RWPE2 (cell line): ENCODE results near the gene DHX15.

Experiments
- ATAC-seq: fragments of 200-7000 bp; cut with Tn5 transposase; 3 replicates; pipeline ENCODE4 v1.9.1; 2021; ENCODE audit warnings: low read depth
- DNase-seq: peaks from one replicate; pipeline ENCODE4 v3.0.0-alpha.2; 2020; ENCODE audit warnings: low spot score
- H3K27ac ChIP-seq: fragments of 450-650 bp; 2 replicates; pipeline ENCODE4 v1.5.1; 2017; ENCODE audit warnings: mild to moderate bottlenecking; ENCODE audit not compliant: poor library complexity, severe bottlenecking
- H3K27me3 ChIP-seq: fragments of 250-450 bp; sonication (Bioruptor Pico); 2 replicates; pipeline ENCODE4 v1.5.1; 2021; ENCODE audit warnings: mild to moderate bottlenecking, moderate library complexity; ENCODE audit not compliant: insufficient read depth, poor library complexity, severe bottlenecking
- H3K36me3 ChIP-seq: fragments of 250-450 bp; sonication (Bioruptor Pico); 2 replicates; pipeline ENCODE4 v1.5.1; 2020; ENCODE audit warnings: low read depth, mild to moderate bottlenecking, moderate library complexity
- H3K4me1 ChIP-seq: fragments of 250-450 bp; sonication (Bioruptor Pico); 2 replicates; pipeline ENCODE4 v1.5.1; 2021; ENCODE audit warnings: mild to moderate bottlenecking, moderate library complexity; ENCODE audit not compliant: insufficient read depth, poor library complexity, severe bottlenecking
- H3K4me3 ChIP-seq: fragments of 250-450 bp; sonication (Bioruptor Pico); 2 replicates; pipeline ENCODE4 v1.5.1; 2021; ENCODE audit warnings: mild to moderate bottlenecking, moderate library complexity; ENCODE audit not compliant: severe bottlenecking
- H3K9me3 ChIP-seq: fragments of 250-450 bp; sonication (Bioruptor Pico); 2 replicates; pipeline ENCODE4 v1.5.1; 2021; ENCODE audit warnings: mild to moderate bottlenecking, moderate library complexity; ENCODE audit not compliant: severe bottlenecking
- CTCF ChIP-seq: fragments of 450-650 bp; IDR thresholded peaks from one replicate; pipeline ENCODE4 v1.5.1; 2017; ENCODE audit warnings: mild to moderate bottlenecking, moderate library complexity; ENCODE audit not compliant: poor library complexity, severe bottlenecking

DHX15 gene

DNA sequence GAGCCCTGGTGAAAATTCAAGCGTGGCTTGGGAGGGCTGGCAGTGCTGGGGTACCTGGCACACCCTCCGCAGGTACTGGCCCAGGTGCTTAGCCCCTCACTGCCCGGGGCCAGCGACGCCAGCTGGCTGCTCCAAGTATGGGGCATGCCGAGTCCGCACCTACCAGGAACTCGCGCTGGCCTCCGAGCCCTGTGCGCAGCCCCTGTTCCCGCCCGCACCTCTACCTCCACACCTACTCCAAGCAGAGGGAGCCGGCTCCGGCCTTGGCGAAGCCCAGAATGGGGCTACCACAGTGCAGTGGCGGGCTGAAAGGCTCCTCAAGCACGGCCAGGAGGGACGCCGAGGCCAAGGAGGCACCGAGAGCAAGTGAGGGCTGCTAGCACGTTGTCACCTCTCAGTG, 14.9 kb upstream of the DHX15 start:
- Histone ChIP-seq H3K27me3 (no peaks in the 10 kb centered on the region), H3K4me1 (peaks cover 34% of the 10 kb centered on the region), H3K27ac (peak overlapping the region; percentile 85), H3K36me3 (no peaks in the 10 kb centered on the region), H3K9me3 (no peaks in the 10 kb centered on the region), H3K4me3 (no peak overlapping the region)
- no peak for ATAC-seq
- TF ChIP-seq CTCF, result no peak
- DNase-seq, result peak; percentile 54

DNA sequence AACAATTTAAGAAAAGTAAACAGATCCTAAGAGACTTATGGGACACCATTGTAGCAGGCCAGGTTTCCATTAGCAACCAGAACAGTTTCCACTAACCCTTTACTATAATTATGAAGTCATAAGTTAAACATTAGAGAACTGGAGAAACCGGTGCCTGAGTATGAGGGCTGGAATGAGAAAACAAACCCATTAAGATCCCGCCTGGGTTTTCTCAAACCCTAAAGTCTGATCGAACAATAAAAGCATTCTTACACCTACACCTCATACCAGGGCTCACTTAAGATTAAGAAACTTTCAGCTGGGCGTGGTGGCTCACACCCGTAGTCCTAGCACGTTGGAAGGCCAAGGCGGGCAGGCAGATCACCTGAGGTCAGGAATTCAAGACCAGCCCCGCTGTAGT, 13.7 kb upstream of the DHX15 start:
- H3K27me3 ChIP-seq, result no peaks in the 10 kb centered on the region
- H3K27ac ChIP-seq, result peak overlapping the region; percentile 85
- TF ChIP-seq CTCF, result no peak
- DNase-seq, result peak; percentile 72
- H3K4me3 ChIP-seq, result no peak overlapping the region
- no peaks in the 10 kb centered on the region for H3K9me3 ChIP-seq
- H3K36me3 ChIP-seq, result no peaks in the 10 kb centered on the region
- peaks cover 32% of the 10 kb centered on the region for H3K4me1 ChIP-seq
- peak; percentile 85 for ATAC-seq

DNA sequence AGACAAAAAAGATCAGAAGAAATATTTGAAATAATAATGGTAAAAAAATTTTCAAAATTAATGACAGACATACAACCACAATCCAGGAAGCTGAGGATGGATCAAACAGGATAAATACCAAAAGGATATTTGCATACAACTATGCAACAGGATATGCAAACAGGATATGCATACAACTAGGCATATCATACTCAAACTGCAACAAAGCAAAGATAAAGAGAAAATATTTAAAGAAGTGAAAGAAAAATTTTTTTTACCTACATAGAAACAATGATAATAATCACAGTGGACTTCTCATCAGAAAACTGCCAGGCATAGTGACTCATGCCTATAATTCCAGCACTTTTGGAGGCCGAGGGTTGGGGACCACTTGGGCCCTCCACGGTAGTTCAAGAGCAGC, 11.3 kb upstream of the DHX15 start:
- DNase-seq (no peak), ATAC-seq (no peak; the same call in 2 of the 3 replicates)
- Histone ChIP-seq H3K36me3 (no peaks in the 10 kb centered on the region), H3K4me1 (peaks cover 32% of the 10 kb centered on the region), H3K27me3 (no peaks in the 10 kb centered on the region), H3K4me3 (no peak overlapping the region), H3K9me3 (no peaks in the 10 kb centered on the region), H3K27ac (peak overlapping the region; percentile 85)
- no peak for TF ChIP-seq CTCF

DNA sequence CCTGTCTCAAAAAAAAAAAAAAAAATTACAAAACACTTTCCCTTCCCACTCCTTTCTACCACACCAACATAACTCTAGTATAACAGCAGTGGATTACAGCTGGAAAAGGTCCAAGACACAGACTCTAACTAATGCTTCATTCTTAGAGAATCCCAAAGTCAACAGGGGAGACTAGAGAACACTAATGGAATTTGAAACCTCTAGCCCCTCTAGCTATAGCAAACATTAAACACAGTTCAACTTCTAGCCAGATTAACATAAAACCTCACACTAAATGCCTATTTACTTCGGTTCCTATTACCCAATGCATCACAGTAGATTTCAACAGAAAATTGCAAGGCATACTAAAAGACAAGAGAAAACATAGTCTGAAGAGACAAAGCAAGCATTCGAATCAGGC, 10.5 kb upstream of the DHX15 start:
- DNase-seq (no peak), ATAC-seq (peak; percentile 85)
- H3K4me1 ChIP-seq, result peaks cover 32% of the 10 kb centered on the region
- no peaks in the 10 kb centered on the region for H3K27me3 ChIP-seq
- H3K36me3 ChIP-seq, result no peaks in the 10 kb centered on the region
- H3K27ac ChIP-seq, result peak overlapping the region; percentile 85
- TF ChIP-seq CTCF, result no peak
- no peak overlapping the region for H3K4me3 ChIP-seq
- no peaks in the 10 kb centered on the region for H3K9me3 ChIP-seq

GRCh38 chr4:24589448-24589847, 5.1 kb upstream of the DHX15 start:
- DNase-seq, result no peak
- no peak for ATAC-seq
- Histone ChIP-seq H3K9me3 (no peaks in the 10 kb centered on the region), H3K27me3 (no peaks in the 10 kb centered on the region), H3K27ac (no peak overlapping the region), H3K4me3 (no peak overlapping the region), H3K36me3 (no peaks in the 10 kb centered on the region), H3K4me1 (peaks cover 2% of the 10 kb centered on the region)
- TF ChIP-seq CTCF, result no peak
